Measurements from ENCODE around the gene NTN3. TPM values are rescaled to one million over a fixed set of nuclear protein-coding genes. Genes with fewer than 3 reads are reported as not detected.
"Not testable (repeated sequence)": the region's sequence is repeated elsewhere in the genome, so short reads cannot be mapped to it uniquely, and the experiment has no call there.

The NTN3 gene
- polyA plus RNA-seq, 1 of the 3 experiments (the other 2 are of a cell fraction), result 0.28 TPM

DNA sequence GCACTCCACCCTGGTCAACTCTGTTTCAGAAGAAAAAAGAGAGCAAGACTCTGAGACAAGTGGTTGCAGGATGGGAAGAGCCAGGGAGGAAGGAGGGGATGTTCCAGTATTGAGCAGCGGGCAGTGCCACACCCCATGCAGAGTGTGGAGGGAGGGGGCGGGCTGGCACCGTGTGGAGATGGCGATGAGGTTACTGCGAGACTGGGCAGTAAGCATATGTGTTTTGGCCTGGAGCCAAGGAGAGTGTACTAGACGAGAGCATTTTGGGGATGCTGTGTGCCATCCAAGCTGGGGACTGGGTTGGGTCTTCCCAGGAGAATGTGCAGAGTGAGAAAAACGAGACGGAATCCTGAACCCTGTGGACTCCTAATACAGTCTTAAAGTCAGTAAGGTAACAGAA is 7.2 kb downstream of the NTN3 start:
- no peak for DNase-seq
- H3K9me2 ChIP-seq, result no peaks in the 10 kb centered on the region
- no peak overlapping the region for H3K4me2 ChIP-seq
- WGBS (ENCODE audit: low lambda C conversion rate), result 89% methylated on average over 8 of the region's 8 CpGs
- no peaks in the 10 kb centered on the region for H3K9me3 ChIP-seq
- ChIA-PET POLR2A (interaction anchor here (1.2 kb wide), 1 partner anchor 36 kb away, joined by 3 read pairs; no protein-coding TSS in a partner anchor), CTCF (interaction anchor here (1.2 to 4.1 kb wide), 3 partner anchors 10 to 138 kb away, joined by 3 to 20 read pairs (median 9); partner anchors contain the start of gene ABCA3)
- H3F3A ChIP-seq (replicated peaks; ENCODE audit: insufficient read depth), result peaks cover 9% of the 10 kb centered on the region
- H2AFZ ChIP-seq (ENCODE audit: low read depth), result no peak overlapping the region
- peaks cover 3 to 47% of the 10 kb centered on the region in 2 experiments for H3K4me1 ChIP-seq (ENCODE audit: control insufficient read depth in 1 of 2, insufficient read depth in 2 of 2, low read depth in 1 of 2, low read length in 1 of 2)
- no peak overlapping the region for H3K9ac ChIP-seq
- H3K27ac ChIP-seq (ENCODE audit: low read depth in 2 of 2, low read length in 1 of 2), result no peak overlapping the region
- H3K4me3 ChIP-seq (ENCODE audit: low read depth in 2 of 2, low read length in 1 of 2), result no peak overlapping the region
- TF ChIP-seq USF1 (IDR thresholded peaks at IDR 0.05; ENCODE audit: borderline replicate concordance, low read depth), result no peak
- no peak for TF ChIP-seq RAD21 (IDR thresholded peaks at IDR 0.05; ENCODE audit: low read length)
- no peak for TF ChIP-seq YY1 (IDR thresholded peaks at IDR 0.05; ENCODE audit: low read depth)
- TF ChIP-seq ZBTB33 (IDR thresholded peaks at IDR 0.05; ENCODE audit: borderline replicate concordance, low read depth), result no peak
- TF ChIP-seq FOXM1 (IDR thresholded peaks at IDR 0.05; ENCODE audit: low read depth), result no peak
- no peak for TF ChIP-seq CHD2 (IDR thresholded peaks at IDR 0.05; ENCODE audit: low read length, partially characterized antibody)
- TF ChIP-seq FOXJ3 (CRISPR knock-in tag; IDR thresholded peaks at IDR 0.05), result no peak
- TF ChIP-seq MAX (IDR thresholded peaks at IDR 0.05; ENCODE audit: low read depth), result no peak
- TF ChIP-seq EP300 (IDR thresholded peaks at IDR 0.05; ENCODE audit: borderline replicate concordance in 1 of 2, low read depth in 1 of 2, low read length in 1 of 2), result no peak
- no peak for TF ChIP-seq NFIC (IDR thresholded peaks at IDR 0.05; ENCODE audit: borderline replicate concordance)
- no peak for TF ChIP-seq MXI1 (IDR thresholded peaks at IDR 0.05; ENCODE audit: low read depth, low read length)
- H3K36me3 ChIP-seq (replicated peaks in 1 of 2; ENCODE audit: control insufficient read depth in 1 of 2, insufficient read depth in 2 of 2, low read length in 1 of 2), result no peaks in the 10 kb centered on the region
- no peaks in the 10 kb centered on the region for H4K20me1 ChIP-seq (ENCODE audit: insufficient read depth)
- no peaks in the 10 kb centered on the region for H3K27me3 ChIP-seq (ENCODE audit: insufficient read depth)
- H3K79me2 ChIP-seq (ENCODE audit: insufficient read depth), result peaks cover 16% of the 10 kb centered on the region

- H3K9me3 ChIP-seq; POLR2A ChIA-PET; H4K20me1 ChIP-seq (ENCODE audit: insufficient read depth); H3K4me2 ChIP-seq; H3K4me3 ChIP-seq (ENCODE audit: low read depth in 2 of 2, low read length in 1 of 2); H3F3A ChIP-seq (replicated peaks; ENCODE audit: insufficient read depth); H3K9me2 ChIP-seq; DNase-seq; H3K27me3 ChIP-seq (ENCODE audit: insufficient read depth); H3K27ac ChIP-seq (ENCODE audit: low read depth in 2 of 2, low read length in 1 of 2); CTCF ChIA-PET; H3K9ac ChIP-seq; H2AFZ ChIP-seq (ENCODE audit: low read depth); H3K36me3 ChIP-seq (replicated peaks in 1 of 2; ENCODE audit: control insufficient read depth in 1 of 2, insufficient read depth in 2 of 2, low read length in 1 of 2): not testable (repeated sequence)
- Histone ChIP-seq H3K4me1 (ENCODE audit: control insufficient read depth in 1 of 2, insufficient read depth in 2 of 2, low read depth in 1 of 2, low read length in 1 of 2) (peaks cover 3 to 60% of the 10 kb centered on the region in 2 experiments; a peak in 3 of 4 replicates), H3K79me2 (ENCODE audit: insufficient read depth) (peaks cover 16% of the 10 kb centered on the region)
- 93% methylated on average over 10 of the region's 10 CpGs for WGBS (ENCODE audit: low lambda C conversion rate)
Measured at GRCh38 chr16:2479996-2480395, 8.9 kb downstream of the NTN3 start.
